Brain pericyte (primary cell): Measurements from ENCODE around the gene AFP.

ENCODE experiments used
- DNase-seq: peaks from one replicate; pipeline ENCODE4 v3.0.0-alpha.2; 2012; ENCODE audit warnings: low read depth, low spot score

AFP gene

DNA sequence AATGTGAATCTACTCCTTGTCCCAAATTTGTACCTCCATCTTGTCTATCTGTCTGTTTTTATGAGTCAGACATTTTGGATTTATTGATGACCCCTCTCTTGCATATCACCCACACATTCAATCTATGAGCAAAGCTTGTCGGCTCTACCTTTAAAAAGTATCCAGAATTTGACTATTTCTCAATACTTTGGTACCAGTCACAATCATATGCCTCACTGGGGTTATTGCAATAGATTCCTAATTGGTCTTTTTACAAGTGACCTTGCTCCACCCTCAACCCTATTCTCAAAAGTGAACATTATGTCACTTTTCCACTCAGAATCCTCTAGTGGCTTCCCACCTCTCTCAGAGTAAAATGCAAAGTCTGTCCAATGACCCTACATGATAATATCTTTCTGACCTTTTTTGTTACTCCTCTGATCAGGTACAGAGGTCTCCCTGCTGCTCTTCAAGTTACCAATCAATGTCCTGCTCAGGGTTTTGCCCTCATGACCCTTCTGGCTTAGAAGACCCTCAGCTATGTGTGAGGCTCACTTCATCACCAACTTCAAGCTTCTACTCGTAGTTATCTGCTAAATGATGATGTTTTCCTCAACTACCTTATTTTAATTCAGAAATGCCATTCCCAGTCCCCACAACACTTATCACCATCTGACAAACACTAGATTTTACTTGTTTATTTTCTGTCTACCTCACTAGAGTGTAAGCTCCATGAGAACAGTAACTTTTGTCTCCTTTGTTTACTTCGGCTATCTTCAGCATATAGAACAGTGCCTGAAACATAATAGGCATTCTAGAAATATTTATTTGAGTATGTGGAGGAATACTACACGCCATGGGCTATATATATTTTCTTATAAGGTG is 22.4 kb downstream of the AFP start:
- DNase-seq, result no peak

DNA sequence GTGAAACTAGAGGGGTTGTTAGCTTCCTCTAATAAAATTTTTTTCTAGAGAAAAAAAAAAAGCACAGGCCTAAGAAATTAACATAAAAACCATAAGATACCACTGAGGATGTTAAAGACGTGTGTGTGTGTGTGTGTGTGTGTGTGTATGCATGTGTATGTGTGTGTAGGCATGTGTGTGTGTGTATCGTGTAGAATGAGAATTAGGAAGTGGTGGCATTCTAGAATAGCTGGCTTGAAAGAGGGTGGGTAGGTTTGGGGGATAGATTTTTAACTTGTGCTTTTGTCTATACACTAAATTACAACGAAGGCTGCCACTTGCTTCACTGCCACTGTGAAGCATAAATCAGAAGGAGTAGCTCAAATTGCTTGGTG is 23.0 kb downstream of the AFP start:
- no peak for DNase-seq

DNA sequence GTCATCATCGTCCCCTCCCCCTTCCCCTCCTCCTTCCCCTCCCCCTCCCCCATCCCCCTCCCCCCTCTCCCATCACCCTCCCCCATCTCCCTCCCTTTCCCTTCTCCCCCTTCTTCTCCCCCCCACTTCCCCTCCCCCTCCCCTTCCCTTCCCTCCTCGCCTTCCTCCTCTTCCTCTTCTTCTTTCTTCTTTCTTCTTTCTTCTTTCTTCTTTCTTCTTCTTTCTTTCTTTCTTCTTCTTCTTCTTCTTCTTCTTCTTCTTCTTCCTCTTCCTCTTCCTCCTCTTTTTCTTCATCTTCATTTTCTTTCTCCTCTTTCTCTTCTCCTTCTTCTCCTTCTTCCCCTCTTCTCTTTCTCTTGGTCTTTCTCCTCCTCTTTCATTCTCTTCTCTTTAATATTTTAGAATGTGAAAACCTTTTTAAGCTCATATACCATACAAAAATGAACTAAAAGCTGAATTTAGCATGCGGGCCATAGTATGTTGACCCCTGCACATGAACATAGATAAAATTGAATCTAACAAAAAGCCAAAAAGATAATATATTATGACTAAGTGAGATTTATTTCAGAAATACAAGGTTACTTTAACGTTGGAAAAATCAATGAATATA is 25.0 kb downstream of the AFP start:
- DNase-seq, result no peak

GRCh38 chr4:73468170-73468569 is 32.1 kb downstream of the AFP start:
- no peak for DNase-seq

DNA sequence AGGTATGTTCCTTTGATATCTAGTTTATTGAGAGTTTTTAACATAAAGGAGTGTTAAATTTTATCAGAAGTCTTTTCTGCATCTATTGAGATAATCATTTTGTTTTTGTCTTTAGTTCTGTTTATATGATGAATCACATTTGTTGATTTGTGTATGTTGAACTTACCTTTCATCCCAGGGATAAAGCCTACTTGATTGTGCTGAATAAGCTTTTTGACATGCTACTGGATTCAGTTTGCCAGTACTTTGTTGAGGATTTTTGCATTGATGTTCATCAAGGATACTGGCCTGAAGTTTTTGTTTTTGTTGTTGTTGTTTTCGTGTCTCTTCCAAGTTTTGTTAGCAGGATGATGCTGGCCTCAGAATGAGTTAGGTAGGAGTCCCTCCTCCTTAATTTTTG is 34.7 kb downstream of the AFP start:
- no peak for DNase-seq

- DNase-seq, result no peak
These were observed 41.2 kb downstream of the AFP start for GRCh38 chr4:73477176-73477575.

GRCh38 chr4:73479323-73479722 is 43.3 kb downstream of the AFP start:
- DNase-seq, result no peak

DNA sequence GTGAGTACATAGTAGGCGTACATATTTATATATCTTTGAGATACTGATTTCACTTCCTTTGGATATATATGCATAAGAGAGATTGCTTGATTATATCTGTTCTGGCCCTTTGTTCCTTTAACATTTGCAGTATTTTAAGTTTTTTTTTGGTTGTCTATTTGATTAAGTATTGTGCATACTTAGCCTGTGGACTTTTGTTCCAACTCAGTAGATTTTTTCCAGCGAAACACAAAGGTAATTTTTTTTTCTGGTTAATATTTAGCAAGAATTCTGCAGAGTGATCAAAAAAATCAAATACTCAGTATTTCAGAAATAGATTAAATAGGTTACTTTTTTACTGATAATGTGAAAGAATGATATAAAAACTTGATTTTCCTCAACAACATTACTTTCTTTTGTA is 45.3 kb downstream of the AFP start, which contains the start of gene AFM:
Gene AFM, plus strand, starts transcription at position 388 of the 400 bp plus-strand sequence. CDS start 31 bp downstream, outside the sequence.
- DNase-seq, result no peak

DNA sequence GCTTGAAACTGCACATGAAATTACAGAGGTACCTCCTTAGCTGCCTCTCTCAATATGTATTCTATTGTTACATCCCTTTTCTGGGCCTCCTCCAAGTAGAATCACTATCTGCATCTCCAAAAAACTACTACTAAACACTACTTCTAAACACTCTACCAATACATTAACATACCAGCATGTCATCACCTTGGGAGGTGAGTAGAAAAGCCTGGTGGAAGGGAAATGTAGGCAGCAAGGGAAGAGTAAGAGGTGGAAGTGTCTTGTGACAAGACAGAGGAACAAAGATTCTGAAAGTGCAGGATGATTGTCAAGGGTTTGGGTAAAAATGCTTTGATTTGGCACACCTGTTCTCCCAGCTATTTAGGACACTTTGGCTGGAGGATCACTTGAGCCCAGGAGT is 49.1 kb downstream of the AFP start:
- no peak for DNase-seq

DNA sequence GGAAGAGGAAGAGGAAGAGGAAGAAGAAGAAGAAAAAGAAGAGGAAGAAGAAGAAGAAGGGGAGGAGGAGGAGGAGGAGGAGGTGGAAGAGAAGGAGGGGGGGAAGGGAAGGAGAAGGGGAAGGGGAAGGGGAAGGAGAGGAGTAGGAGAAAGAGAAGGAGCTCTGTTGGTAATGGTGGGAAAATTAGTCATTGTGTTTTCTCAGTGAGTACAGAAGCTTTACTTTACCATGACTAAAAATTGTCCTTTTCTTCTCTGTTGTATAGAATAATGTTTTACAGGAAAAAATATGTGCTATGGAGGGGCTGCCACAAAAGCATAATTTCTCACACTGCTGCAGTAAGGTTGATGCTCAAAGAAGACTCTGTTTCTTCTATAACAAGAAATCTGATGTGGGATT is 49.6 kb downstream of the AFP start:
- no peak for DNase-seq

GRCh38 chr4:73486497-73486896 is 50.5 kb downstream of the AFP start:
- DNase-seq, result no peak

DNA sequence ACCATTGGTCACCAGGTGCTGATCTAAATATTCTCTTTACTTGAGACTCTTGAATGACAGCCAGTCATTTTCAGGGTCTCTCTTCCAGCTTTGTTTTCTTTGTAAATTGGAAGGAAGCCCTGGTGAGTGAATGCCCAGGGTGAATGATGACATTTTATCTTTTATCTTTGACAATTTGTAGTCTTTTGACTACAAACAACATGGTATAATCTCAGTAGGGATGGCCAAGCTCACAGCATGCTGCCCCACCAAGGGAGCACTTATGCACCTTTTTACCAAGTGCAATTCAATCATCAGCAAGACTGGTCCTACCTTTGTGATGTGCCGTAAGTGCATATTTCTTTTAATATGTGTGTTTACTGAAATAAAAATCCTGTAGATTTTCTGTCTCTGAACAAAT is 51.2 kb downstream of the AFP start:
- no peak for DNase-seq

GRCh38 chr4:73499996-73500765 is 64.2 kb downstream of the AFP start:
- DNase-seq, result no peak

GRCh38 chr4:73501664-73502265 is 65.7 kb downstream of the AFP start:
- no peak for DNase-seq

DNA sequence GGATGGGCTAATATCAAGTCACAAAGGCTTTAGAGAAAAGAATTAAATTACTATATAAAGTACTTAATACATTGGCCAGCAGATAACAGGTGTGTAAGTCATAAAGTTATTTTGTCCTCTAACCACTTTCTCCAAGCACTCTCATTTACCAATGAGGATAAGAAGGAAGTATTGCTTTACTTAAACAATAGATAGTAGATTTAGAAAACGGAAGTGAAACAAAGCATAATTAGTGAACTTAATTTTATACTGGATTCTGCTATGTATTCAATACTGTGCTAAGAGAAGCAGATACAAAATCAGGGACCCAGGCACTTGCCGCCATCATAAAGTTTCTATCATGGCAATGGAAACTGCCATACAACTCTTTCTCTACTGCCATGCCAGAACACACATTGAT is 69.5 kb downstream of the AFP start:
- DNase-seq, result no peak
